Skeletal muscle cell (primary cell): ENCODE results near the gene IFT57.
"Not testable (repeated sequence)": the region's sequence is repeated elsewhere in the genome, so short reads cannot be mapped to it uniquely, and the experiment has no call there.

Source experiments
- DNase-seq: peaks from one replicate; pipeline ENCODE4 v3.0.0-alpha.2; 2010; ENCODE audit warnings: low read depth
- H3K4me3 ChIP-seq: 2 replicates; pipeline ENCODE4 v1.5.1; 2011; ENCODE audit warnings: low read depth, mild to moderate bottlenecking, control low read depth, low read length, moderate library complexity

The IFT57 gene, protein sequence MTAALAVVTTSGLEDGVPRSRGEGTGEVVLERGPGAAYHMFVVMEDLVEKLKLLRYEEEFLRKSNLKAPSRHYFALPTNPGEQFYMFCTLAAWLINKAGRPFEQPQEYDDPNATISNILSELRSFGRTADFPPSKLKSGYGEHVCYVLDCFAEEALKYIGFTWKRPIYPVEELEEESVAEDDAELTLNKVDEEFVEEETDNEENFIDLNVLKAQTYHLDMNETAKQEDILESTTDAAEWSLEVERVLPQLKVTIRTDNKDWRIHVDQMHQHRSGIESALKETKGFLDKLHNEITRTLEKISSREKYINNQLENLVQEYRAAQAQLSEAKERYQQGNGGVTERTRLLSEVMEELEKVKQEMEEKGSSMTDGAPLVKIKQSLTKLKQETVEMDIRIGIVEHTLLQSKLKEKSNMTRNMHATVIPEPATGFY

DNA sequence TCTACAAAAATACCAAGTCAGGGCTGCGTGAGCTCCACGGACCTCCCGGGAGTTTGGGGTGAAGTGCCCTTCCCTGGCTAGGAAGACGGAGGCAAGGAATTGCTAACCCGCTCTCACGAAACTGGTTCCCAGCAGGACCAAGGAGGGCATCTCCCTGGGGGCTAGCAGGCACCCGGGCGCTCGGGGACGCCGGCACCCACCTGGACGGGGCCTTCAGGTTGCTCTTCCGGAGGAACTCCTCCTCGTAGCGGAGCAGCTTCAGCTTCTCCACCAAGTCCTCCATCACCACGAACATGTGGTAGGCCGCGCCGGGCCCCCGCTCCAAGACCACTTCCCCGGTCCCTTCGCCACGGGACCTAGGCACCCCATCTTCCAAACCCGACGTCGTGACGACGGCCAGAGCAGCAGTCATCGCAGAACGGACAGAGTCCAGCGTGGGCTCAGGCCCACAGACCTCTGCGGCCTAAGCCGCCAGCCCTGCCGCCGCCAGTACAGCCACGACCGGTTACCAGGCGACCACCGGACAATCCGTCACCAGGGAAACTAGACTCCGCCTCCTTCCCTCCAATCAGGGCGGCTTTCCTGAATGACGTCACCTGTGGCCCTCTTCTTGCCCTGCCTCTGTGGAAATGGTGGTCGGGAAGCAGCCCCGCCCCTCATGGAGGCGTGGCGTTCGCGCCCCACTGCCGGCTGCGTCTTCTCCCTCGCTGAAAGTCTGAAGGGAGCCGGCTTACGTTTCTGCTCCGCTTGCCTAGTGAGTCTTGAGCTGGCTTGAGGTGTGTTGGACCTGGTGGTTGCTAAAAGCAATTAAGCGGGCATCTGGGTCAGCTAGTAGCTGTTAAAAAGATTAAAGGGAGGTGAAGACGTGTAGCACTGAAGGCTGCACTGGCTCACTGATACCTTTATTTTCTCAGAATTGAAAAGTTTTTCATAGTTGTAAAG lies at the start of gene IFT57:
Gene IFT57 (minus strand): TSS at position 514 of the 942 bp plus-strand sequence. CDS start 102 bp downstream, at position 412.
- DNase-seq, result peak; percentile 96
- peak within 1 kb of the TSS; percentile 84 for H3K4me3 ChIP-seq

DNA sequence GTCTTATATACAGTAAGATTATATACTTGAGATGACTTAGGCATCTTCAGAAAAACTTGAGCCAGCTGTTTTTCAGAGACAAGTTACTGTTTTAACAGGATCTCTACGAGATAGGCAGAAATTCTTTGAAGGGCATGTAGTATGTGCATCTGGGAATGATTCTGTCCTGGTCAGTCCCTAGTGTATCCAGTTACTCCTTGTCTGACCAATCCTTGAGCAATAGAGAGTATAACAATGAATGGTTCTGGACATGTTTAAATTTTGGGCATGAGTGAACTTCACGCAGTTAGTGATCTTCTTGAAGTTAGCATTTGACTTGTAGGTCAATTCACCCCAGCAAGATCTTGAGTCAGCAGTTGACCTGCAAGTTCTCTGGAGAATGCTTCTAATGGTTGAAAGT lies 49.4 kb upstream of the IFT57 start:
- no peak overlapping the region for H3K4me3 ChIP-seq
- DNase-seq, result no peak

DNA sequence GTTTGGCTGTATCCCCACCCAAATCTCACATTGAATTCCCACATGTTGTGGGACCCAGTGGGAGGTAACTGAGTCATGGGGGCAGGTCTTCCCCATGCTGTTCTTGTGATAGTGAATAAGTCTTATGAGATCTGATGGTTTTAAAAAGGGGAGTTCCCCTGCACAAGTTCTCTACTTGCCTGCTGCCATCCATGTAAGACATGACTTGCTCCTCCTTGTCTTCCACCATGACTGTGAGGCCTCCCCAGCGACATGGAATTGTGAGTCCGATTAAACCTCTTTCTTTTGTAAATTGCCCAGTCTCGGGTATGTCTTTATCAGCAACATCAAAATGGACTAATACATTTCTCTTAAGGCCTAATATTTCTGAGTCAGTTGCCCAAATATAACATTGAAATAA lies 46.0 kb upstream of the IFT57 start:
- DNase-seq, H3K4me3 ChIP-seq: not testable (repeated sequence)

DNA sequence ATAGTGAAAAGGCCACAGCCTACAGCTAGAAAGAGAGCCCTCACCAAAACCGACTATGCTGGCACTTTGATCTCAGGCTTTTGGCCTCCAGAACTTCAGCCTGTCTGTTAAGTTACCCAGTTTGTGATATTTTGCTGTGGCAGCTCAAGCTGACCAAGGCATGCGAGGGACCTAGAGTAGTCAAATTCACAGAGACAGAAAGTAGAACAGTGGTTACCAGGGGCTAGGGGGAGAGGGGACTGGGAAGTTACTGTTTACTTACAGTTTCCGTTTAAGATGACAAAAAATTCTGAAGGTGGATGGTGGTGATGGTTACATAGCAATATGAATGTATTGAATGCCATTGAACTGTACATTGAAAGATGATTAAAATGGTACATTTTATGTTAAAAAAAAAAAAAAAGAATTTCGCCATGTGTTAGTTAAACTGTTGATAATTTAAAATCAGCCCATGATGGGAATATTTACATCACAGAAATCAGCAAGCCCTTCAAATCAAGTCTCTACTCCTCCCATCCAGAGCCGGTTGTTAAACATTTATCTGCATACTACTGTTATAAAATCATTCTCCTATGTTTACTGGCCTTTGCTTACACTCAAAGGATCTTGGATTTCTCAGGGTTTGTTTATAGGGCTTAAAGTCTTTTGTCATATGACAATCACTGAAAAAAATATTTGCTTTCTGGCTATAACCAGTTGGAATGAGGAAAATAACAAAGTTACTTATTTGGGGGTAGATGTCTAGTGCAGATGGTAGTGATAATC lies 42.5 kb upstream of the IFT57 start:
- not testable (repeated sequence) for H3K4me3 ChIP-seq, DNase-seq

DNA sequence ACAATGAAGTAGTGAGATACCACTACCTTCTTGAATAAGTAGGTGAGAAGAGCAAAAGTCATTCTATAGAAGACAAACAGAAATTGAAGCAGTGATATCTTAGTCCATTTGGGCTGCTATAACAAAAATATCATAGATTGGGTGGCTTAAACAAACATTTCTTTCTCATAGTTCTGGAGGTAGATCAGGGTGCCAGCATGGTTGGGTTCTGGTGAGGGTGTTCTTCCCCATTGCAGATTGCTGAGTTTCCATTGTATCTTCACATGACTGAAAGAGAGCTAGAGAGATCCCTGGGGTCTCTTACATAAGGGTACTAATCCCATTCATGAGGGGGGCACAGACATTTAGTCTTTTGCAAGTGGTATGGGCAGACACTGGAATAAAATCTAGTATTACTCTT lies 32.9 kb upstream of the IFT57 start:
- DNase-seq, result no peak
- H3K4me3 ChIP-seq, result no peak overlapping the region

DNA sequence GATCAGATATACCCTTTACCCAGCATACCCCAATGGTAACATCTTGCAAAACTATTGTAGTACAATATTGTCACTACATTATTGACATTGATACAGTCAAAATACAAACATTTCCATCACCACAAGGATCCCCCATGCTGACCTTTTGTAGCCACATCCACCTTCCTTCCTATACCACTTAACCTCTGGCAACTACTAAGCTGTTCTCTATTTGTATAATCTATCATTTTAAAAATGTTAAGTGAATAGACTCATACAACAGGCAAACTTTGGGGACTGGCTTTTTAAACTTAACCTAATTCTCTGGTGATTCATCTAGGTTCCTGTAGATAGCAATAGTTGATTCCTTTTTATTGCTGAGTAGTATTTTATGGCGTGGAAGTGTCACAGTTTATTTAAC lies 29.6 kb upstream of the IFT57 start:
- no peak overlapping the region for H3K4me3 ChIP-seq
- no peak for DNase-seq

DNA sequence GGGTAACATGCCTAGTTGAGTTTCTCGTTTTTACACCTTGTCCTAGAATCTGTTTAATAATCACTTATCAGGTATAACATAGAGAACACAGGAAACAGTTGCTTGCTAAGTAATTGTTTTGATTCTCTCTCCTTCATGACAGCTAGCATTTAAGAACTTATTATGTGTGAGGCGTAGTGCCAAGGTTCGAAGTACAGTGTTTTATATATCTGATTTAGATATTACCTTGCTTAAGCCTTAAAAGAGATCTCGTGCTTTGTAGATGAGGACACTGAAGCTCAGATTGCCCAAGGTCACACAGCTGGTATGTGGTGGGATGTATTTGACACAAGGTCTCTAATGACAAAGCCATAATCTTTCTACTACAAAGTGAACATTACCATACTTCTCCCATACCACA lies 29.0 kb upstream of the IFT57 start:
- no peak for DNase-seq
- H3K4me3 ChIP-seq, result no peak overlapping the region

DNA sequence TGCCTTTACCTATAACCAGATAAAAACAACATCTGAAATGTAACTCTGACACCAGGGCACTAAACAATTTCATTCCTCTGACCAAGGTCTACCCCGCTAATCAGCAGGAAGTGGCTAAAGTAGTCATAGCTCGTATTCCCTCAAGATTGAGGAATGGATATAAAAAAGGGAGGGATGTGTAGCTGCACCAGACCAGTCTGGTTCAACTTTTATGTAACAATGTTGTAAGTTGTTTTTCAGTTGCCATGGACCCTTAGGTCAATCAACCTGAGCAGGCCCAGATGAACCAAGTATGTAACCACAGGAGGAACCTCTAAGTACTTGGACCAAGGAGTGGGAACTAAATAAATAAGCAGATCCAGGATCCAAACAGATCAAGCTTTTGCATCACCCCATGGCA lies 28.4 kb upstream of the IFT57 start:
- H3K4me3 ChIP-seq, result no peak overlapping the region
- no peak for DNase-seq

DNA sequence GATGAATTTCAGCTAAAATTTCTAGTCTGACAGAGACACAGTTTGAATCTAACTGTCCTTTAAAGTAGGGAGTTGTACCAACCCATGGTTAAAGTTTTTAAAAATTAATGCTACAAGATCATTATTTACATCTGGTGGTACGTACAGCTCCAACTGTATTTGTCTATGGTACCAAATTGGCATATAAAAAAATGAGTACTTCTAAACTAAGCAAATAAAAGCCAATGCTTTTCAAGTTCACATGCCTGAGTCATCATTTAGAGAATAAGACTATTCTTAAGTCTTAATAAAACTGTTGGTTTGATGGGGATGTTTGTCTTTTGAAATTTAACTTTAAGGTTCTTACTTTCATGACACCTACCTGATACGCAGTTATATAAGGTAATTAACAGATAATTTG lies 21.0 kb upstream of the IFT57 start:
- no peak for DNase-seq
- no peak overlapping the region for H3K4me3 ChIP-seq

DNA sequence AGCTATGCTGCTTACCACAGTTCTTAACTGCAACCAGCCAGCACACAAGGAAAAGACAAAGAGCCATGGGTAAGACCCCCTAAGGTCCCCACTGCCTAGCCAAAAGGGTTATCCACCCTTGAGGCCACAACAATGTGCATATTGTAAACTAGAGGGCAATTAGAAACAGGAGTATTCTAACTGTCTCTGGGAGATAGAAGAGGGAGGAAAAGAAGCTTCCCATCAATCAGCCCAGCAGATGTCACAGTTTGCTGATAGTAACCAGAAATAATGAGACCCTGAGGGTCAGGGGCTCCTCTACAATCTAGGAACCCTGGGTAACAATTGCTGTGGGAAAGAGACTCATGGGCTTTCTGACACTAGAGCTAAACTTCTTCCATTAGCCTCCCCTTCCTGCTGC lies 20.6 kb upstream of the IFT57 start:
- H3K4me3 ChIP-seq, result no peak overlapping the region
- no peak for DNase-seq

DNA sequence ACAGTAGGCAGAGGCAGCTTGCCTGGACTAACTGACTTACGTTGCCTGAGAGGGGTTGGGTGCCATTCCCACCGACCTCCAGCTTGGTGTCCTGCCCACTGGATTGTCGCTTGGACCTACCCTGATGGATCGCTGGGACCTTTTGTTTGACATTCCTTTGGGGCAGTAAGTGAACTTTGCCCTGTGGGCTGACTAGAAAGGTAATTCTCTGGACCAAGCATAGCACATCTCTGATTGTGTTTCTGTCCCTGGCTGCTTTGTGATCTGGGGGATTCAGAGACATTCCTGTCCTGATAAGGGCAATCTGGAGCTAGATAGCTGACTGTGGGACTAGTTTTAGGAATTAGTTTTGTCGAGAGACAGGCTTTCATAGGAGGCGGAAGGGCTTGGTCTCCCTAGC lies 19.5 kb upstream of the IFT57 start:
- no peak for DNase-seq

DNA sequence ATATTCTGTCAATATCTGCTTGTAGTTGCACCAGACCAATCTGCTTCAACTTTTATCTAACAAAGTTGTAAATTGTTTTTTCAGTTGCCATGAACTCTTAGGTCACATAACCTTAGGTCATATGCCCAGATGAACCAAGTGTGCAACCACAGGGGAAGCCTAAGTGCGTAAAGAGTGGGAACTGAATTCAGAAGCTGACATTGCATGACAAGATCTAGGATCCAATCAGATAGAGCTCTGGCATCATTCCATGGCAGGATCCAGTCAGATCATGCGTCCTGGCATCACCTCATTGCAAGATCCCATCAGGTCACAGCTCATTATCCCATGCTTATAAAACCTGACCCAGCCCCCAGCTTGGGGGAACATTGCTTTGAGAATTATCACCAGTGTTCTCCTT lies 18.9 kb upstream of the IFT57 start:
- H3K4me3 ChIP-seq, result no peak overlapping the region
- DNase-seq, result no peak

More for the DNA sequence above, 19.5 kb upstream of the IFT57 start:
- no peak overlapping the region for H3K4me3 ChIP-seq

DNA sequence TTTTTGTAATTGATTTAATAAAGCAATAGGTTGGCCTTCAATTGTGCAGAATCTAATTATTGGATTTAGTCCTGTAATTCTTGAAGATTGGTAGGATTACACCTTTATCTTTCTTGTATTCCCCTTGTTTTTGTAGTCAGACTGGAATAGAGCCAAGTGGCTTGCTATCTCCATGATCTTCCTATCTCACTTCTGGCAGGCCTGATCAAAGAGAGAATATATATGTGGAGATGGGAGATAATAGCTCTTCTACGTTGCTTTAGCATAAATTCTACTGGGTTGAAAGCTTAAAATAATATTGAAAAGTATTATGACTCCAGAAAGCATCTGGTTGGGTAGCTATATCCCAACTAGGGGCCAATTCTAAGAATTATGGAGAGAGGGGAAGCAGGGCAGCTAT lies 16.9 kb upstream of the IFT57 start:
- DNase-seq, result no peak
- H3K4me3 ChIP-seq, result no peak overlapping the region

DNA sequence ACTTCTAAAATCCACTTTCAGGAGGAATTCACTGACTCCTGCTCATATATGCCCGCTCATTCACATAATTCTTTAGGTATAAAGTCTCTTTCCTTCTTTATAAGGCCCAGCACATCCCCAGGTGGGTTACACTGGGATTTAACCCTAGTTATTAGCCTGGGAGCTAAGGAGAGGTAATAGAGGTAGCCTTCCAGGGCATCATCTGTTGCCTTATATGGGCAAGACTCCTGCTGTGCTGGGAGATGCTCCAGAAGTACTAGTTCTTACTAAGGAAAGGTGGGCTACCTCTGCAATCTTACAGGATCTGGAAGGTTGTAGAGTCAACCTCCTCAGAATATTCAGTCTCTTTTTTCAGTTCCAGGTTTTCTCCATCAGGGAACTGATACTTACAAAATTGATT lies 13.1 kb upstream of the IFT57 start:
- H3K4me3 ChIP-seq, result no peak overlapping the region
- no peak for DNase-seq

DNA sequence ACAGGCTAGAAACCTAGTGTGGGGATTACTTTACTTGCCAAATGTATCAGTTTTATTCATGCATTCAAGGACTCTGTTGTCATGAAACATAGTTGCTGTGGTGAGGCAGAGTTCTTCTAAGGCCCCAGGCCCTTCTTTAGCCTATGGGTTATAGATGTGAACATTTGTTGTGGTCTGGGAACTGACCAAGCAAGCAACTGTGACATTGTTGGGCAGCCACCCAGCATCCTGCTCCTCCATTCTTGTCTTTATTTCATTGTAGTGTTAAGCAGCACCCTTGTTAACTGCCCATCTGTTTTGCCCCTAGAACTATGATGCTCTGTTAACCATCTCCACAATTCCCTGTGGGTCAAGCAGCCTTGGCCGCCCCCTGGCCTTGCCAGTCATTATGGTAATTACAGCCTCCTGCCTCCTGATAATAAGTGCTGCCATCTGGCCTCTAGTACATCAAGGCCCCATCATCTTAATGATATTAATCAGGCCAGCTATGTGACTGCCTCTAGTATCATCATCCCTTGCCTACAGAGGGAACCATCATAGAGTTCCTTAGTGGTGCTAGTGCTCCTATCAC lies 12.2 kb upstream of the IFT57 start:
- H3K4me3 ChIP-seq, result no peak overlapping the region
- DNase-seq, result peak; percentile 46

DNA sequence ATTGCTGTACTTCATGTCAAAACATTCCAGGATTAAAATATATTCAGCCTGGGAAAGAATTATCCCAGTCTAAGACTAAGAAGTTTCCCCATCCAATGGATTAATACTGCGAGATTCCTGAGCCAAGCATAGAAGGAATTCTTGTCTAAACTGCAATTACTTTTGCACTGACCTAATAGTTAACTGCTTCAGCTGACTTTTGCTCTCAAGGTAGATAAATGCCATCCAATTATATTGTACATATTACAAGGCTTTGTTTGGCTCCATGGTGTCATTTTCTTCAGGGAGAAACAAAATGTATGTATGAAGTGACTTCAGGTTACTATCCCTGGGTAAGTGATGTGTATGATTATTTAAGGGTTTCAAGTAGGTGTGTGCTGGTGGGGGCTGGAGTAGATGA lies 6.1 kb upstream of the IFT57 start:
- no peak for DNase-seq
- no peak overlapping the region for H3K4me3 ChIP-seq

DNA sequence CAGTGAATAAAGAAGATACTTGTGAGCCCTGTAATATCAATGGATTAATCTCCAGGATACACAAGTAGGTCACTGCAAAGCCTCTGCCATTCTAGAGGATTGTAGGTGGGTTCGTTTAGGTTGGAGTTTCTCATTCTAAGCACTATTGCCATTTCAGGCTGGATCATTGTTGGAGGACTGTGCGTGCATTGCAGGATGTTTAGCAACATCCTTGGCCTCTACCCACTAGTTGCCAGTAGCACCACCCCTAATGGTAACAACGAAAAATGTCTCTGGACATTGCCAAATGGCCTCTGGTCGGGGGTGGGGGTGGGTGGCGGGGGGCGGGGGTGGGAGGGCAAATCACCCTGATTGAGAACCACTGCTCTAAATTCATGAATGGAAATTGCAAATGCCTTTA lies 4.9 kb upstream of the IFT57 start:
- H3K4me3 ChIP-seq, result no peak overlapping the region

DNA sequence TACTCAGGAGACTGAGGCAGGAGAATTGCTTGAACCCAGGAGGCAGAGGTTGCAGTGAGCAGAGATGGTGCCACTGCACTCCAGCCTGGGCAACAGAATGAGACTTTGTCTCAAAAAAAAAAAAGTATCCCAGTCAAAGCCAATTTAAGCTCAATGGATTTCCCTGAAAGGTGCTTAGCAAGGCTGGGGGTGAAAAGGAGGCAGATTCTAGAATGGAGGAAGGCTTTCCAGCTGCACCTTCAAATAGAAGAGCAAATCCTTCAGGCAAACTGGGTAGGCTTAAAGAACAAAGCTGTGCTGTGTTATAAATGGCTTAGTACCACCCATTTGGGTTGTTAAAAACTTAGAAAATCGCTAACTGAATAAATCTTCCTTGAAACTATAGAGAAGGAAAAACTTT lies 3.0 kb upstream of the IFT57 start:
- DNase-seq, result no peak
- H3K4me3 ChIP-seq, result no peak overlapping the region

More for the DNA sequence above, 4.9 kb upstream of the IFT57 start:
- no peak for DNase-seq

DNA sequence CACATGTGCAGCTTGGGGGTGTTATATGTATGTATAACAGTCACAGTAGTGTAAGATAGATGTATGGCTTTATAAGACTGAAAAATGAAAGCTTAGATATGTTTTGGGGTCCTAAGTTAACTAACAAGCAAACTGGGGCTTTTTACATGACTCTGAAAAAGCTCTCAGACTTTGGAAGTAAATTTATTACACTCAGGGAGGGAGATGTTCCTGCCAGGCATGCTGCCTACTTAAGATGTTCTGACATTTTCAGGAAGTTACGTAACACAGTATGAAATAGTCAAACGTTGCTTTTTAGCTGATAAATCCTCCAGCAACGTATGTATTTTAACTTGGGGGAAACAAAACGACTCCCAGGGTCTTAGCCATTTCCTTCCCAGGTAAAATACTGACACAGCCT lies 1.7 kb upstream of the IFT57 start:
- no peak overlapping the region for H3K4me3 ChIP-seq
- peak; percentile 53 for DNase-seq
